SK-N-SH (cell line): Measurements from ENCODE around the gene RTF2. TPM values are rescaled to one million over a fixed set of nuclear protein-coding genes. Genes with fewer than 3 reads are reported as not detected.

Experiments
- CTCF ChIA-PET: fragments of 300-600, 350-600 bp; formaldehyde crosslinking; extraction: SDS; loops from one replicate; lab custom pipeline; 2021; lab: Yijun Ruan, JAX
- POLR2A ChIA-PET: fragments of 350-600 bp; sonication (Branson Sonifier 250); formaldehyde crosslinking; extraction: SDS; loops from one replicate; lab custom pipeline; 2020; ENCODE audit warnings: antibody characterized with exemption, inconsistent platforms; lab: Yijun Ruan, JAX
- DNase-seq: peaks from one replicate; pipeline ENCODE4 v3.0.0; 2012
- H2AFZ ChIP-seq: fragments of 200-600 bp; sonication (generic); 2 replicates; pipeline ENCODE4 v1.8.1; 2016; ENCODE audit warnings: antibody characterized with exemption, mild to moderate bottlenecking, low read depth
- H3F3A ChIP-seq: fragments of 200-600 bp; sonication (generic); replicated peaks from 2 replicates; pipeline ENCODE3; 2016; ENCODE audit warnings: antibody characterized with exemption, mild to moderate bottlenecking; ENCODE audit not compliant: insufficient read depth
- H3K27ac ChIP-seq, 2 experiments: fragments of 200-500 bp in 1 of 2; fragments of 200-600 bp in 1 of 2; sonication (Bioruptor generic) in 1 of 2; sonication (generic), shearing (Covaris generic) in 1 of 2; 2 replicates each; pipeline versions ENCODE4 v1.5.1 to v1.6.1; 2014 to 2016; ENCODE audit warnings: low read depth in 2 of 2, inconsistent platforms in 1 of 2, low read length in 1 of 2, mild to moderate bottlenecking in 1 of 2, mixed read lengths in 1 of 2
- H3K27me3 ChIP-seq: fragments of 200-600 bp; sonication (generic), shearing (Covaris generic); 2 replicates; pipeline ENCODE4 v1.6.1; 2016; ENCODE audit warnings: mixed run types; ENCODE audit not compliant: insufficient read depth
- H3K36me3 ChIP-seq, 2 experiments: fragments of 200-500 bp in 1 of 2; fragments of 200-600 bp in 1 of 2; sonication (Bioruptor generic) in 1 of 2; sonication (generic) in 1 of 2; replicated peaks in 1 of 2; 2 replicates each; pipeline versions ENCODE3 to v1.5.1; 2014 to 2016; ENCODE audit warnings: low read length in 1 of 2, mild to moderate bottlenecking in 1 of 2; ENCODE audit not compliant: insufficient read depth in 2 of 2, control insufficient read depth in 1 of 2
- H3K4me1 ChIP-seq, 2 experiments: fragments of 200-500 bp in 1 of 2; fragments of 200-600 bp in 1 of 2; sonication (Bioruptor generic) in 1 of 2; sonication (generic), shearing (Covaris generic) in 1 of 2; 2 replicates each; pipeline versions ENCODE4 v1.5.1 to v1.6.1; 2014 to 2016; ENCODE audit warnings: low read depth in 1 of 2, low read length in 1 of 2, mixed run types in 1 of 2; ENCODE audit not compliant: insufficient read depth in 2 of 2, control insufficient read depth in 1 of 2
- H3K4me2 ChIP-seq: fragments of 200-600 bp; sonication (generic), shearing (Covaris generic); 2 replicates; pipeline ENCODE4 v1.6.1; 2017; ENCODE audit warnings: mixed run types
- H3K4me3 ChIP-seq, 2 experiments: fragments of 200-500 bp in 1 of 2; fragments of 200-600 bp in 1 of 2; sonication (Bioruptor generic) in 1 of 2; sonication (generic), shearing (Covaris generic) in 1 of 2; 2 replicates each; pipeline versions ENCODE4 v1.5.1 to v1.8.1; 2014 to 2016; ENCODE audit warnings: low read depth in 2 of 2, inconsistent platforms in 1 of 2, low read length in 1 of 2, mild to moderate bottlenecking in 1 of 2, mixed read lengths in 1 of 2, moderate library complexity in 1 of 2
- H3K79me2 ChIP-seq: fragments of 200-600 bp; sonication (generic); 2 replicates; pipeline ENCODE4 v1.8.1; 2017; ENCODE audit warnings: mild to moderate bottlenecking; ENCODE audit not compliant: insufficient read depth
- H3K9ac ChIP-seq: fragments of 200-600 bp; sonication (generic); 2 replicates; pipeline ENCODE4 v1.6.1; 2017; ENCODE audit warnings: mixed run types
- H3K9me2 ChIP-seq: fragments of 200-600 bp; sonication (generic); 2 replicates; pipeline ENCODE4 v1.6.1; 2017; ENCODE audit warnings: mixed run types
- H3K9me3 ChIP-seq: fragments of 200-600 bp; sonication (generic); 2 replicates; pipeline ENCODE4 v1.6.1; 2017; ENCODE audit warnings: mixed run types, mild to moderate bottlenecking, moderate library complexity
- H4K20me1 ChIP-seq: fragments of 200-600 bp; sonication (generic); 2 replicates; pipeline ENCODE4 v1.6.1; 2017; ENCODE audit warnings: mild to moderate bottlenecking, mixed run types; ENCODE audit not compliant: insufficient read depth
- ELF1 ChIP-seq: IDR thresholded peaks from 2 replicates; pipeline ENCODE4 v1.4.0; 2012
- EZH2phosphoT487 ChIP-seq: fragments of 200-600 bp; sonication (generic); IDR thresholded peaks from 2 replicates; pipeline ENCODE4 v1.6.1; 2017; ENCODE audit warnings: low read depth, mixed run types, mild to moderate bottlenecking, antibody characterized with exemption, moderate library complexity, borderline replicate concordance
- FOSL2 ChIP-seq: IDR thresholded peaks from 2 replicates; pipeline ENCODE4 v1.4.0; 2012; ENCODE audit warnings: low read depth, mild to moderate bottlenecking, moderate library complexity, borderline replicate concordance
- FOXM1 ChIP-seq: IDR thresholded peaks from 2 replicates; pipeline ENCODE4 v1.4.0; 2012; ENCODE audit warnings: low read depth, mild to moderate bottlenecking
- JUND ChIP-seq: IDR thresholded peaks from 2 replicates; pipeline ENCODE4 v1.4.0; 2012
- NRF1 ChIP-seq: IDR thresholded peaks from 2 replicates; pipeline ENCODE4 v1.6.1; 2012; ENCODE audit warnings: low read depth, mild to moderate bottlenecking, low read length
- PBX3 ChIP-seq: IDR thresholded peaks from 2 replicates; pipeline ENCODE4; 2012
- POLR2AphosphoS5 ChIP-seq: IDR thresholded peaks from 2 replicates; pipeline ENCODE4 v1.6.1; 2012; ENCODE audit warnings: low read depth, low read length
- RAD21 ChIP-seq: IDR thresholded peaks from 2 replicates; pipeline ENCODE4 v1.6.1; 2012; ENCODE audit warnings: mild to moderate bottlenecking, low read length
- REST ChIP-seq: IDR thresholded peaks from 2 replicates; pipeline ENCODE4 v1.6.1; 2012; ENCODE audit warnings: mild to moderate bottlenecking, low read depth, low read length, moderate library complexity
- RFX5 ChIP-seq: IDR thresholded peaks from 2 replicates; pipeline ENCODE4 v1.6.1; 2012; ENCODE audit warnings: mild to moderate bottlenecking, improper control_type of control experiment, low read length
- RXRA ChIP-seq: IDR thresholded peaks from 2 replicates; pipeline ENCODE4 v1.4.0; 2012; ENCODE audit warnings: low read depth, mild to moderate bottlenecking, borderline replicate concordance
- TEAD4 ChIP-seq: IDR thresholded peaks from 2 replicates; pipeline ENCODE4 v1.4.0; 2012; ENCODE audit warnings: mild to moderate bottlenecking, borderline replicate concordance; ENCODE audit not compliant: insufficient read depth
- USF1 ChIP-seq: IDR thresholded peaks from 2 replicates; pipeline ENCODE4 v1.4.0; 2012; ENCODE audit warnings: low read depth, borderline replicate concordance
- USF2 ChIP-seq: fragments of 150-350 bp; IDR thresholded peaks from 2 replicates; pipeline ENCODE4 v1.6.1; 2017; ENCODE audit warnings: antibody characterized with exemption, low read length, low read depth, borderline replicate concordance
- YY1 ChIP-seq: IDR thresholded peaks from 2 replicates; pipeline ENCODE4 v1.4.0; 2012; ENCODE audit warnings: low read depth, mild to moderate bottlenecking
- WGBS: methylation state at CpG from one replicate; pipeline ENCODE4 v1.1.6; 2017; ENCODE audit warnings: low lambda C conversion rate; 5-methylcytosine and 5-hydroxymethylcytosine counted together
- polyA plus RNA-seq, 3 experiments: library from polyadenylated mRNA; depleted of rRNA; stranded (reverse); fragments of >200 nt; gene quantifications; 2 replicates each; pipeline ENCODE4 v1.2.3, GENCODE V29; 2012

The RTF2 gene
- polyA plus RNA-seq, 1 of the 3 experiments (the other 2 are of a cell fraction), result 78.2 TPM

- no peaks in the 10 kb centered on the region for H3K27me3 ChIP-seq
- 78% methylated on average over 11 of the region's 17 CpGs for WGBS
- DNase-seq, result no peak
- H3K4me1 ChIP-seq, result peaks cover 2 to 6% of the 10 kb centered on the region in 2 experiments; a peak in 2 of 4 replicates
- H3K4me3 ChIP-seq, result no peak overlapping the region
- TF ChIP-seq RAD21 (no peak), PBX3 (no peak), FOXM1 (no peak), YY1 (no peak), JUND (no peak), RFX5 (no peak), ELF1 (no peak), TEAD4 (no peak), NRF1 (no peak), EZH2phosphoT487 (no peak), POLR2AphosphoS5 (no peak), REST (no peak), RXRA (no peak), FOSL2 (no peak), USF2 (no peak), USF1 (no peak)
- no peak overlapping the region for H3K9ac ChIP-seq
- no peaks in the 10 kb centered on the region for H3K36me3 ChIP-seq
- ChIA-PET CTCF (no interaction called here), POLR2A (no interaction called here)
- no peaks in the 10 kb centered on the region for H3K79me2 ChIP-seq
- H2AFZ ChIP-seq, result no peak overlapping the region
- no peak overlapping the region for H3K27ac ChIP-seq
- no peaks in the 10 kb centered on the region for H3K9me2 ChIP-seq
- H4K20me1 ChIP-seq, result no peaks in the 10 kb centered on the region
- H3K9me3 ChIP-seq, result no peaks in the 10 kb centered on the region
- H3K4me2 ChIP-seq, result no peak overlapping the region
- H3F3A ChIP-seq, result peaks cover 17% of the 10 kb centered on the region
Measured at GRCh38 chr20:56442389-56443365, 25.8 kb upstream of the RTF2 start.
